Measurements from ENCODE around the gene LDLRAD4.

Gene LDLRAD4

GRCh38 chr18:13286456-13287125 lies 68.0 kb downstream of the LDLRAD4 start:
- no peak for DNase-seq (ENCODE audit: low spot score)

- DNase-seq (ENCODE audit: low spot score), result peak; percentile 56
Measured at GRCh38 chr18:13287372-13287771, 68.8 kb downstream of the LDLRAD4 start.

- no peak for DNase-seq (ENCODE audit: low spot score)
Measured at GRCh38 chr18:13288509-13289133, 70.1 kb downstream of the LDLRAD4 start.

- DNase-seq (ENCODE audit: low spot score), result no peak
Measured at GRCh38 chr18:13289481-13290205, 71.1 kb downstream of the LDLRAD4 start.

GRCh38 chr18:13290856-13291271 lies 72.3 kb downstream of the LDLRAD4 start:
- no peak for DNase-seq (ENCODE audit: low spot score)

- DNase-seq (ENCODE audit: low spot score), result no peak
Measured at GRCh38 chr18:13291299-13291698, 72.7 kb downstream of the LDLRAD4 start.

- DNase-seq (ENCODE audit: low spot score), result no peak
Measured at GRCh38 chr18:13291745-13292447, 73.3 kb downstream of the LDLRAD4 start.

- DNase-seq (ENCODE audit: low spot score), result no peak
Measured at GRCh38 chr18:13292736-13293135, 74.2 kb downstream of the LDLRAD4 start.

GRCh38 chr18:13294309-13294708 lies 75.7 kb downstream of the LDLRAD4 start:
- no peak for DNase-seq (ENCODE audit: low spot score)

- DNase-seq (ENCODE audit: low spot score), result no peak
Measured at GRCh38 chr18:13295894-13296293, 77.3 kb downstream of the LDLRAD4 start.

- DNase-seq (ENCODE audit: low spot score), result no peak
Measured at GRCh38 chr18:13296867-13297574, 78.5 kb downstream of the LDLRAD4 start.

- no peak for DNase-seq (ENCODE audit: low spot score)
Measured at GRCh38 chr18:13298262-13298661, 79.7 kb downstream of the LDLRAD4 start.

GRCh38 chr18:13300029-13300428 lies 81.5 kb downstream of the LDLRAD4 start:
- no peak for DNase-seq (ENCODE audit: low spot score)

GRCh38 chr18:13300796-13301195 lies 82.2 kb downstream of the LDLRAD4 start:
- DNase-seq (ENCODE audit: low spot score), result no peak

- DNase-seq (ENCODE audit: low spot score), result no peak
Measured at GRCh38 chr18:13302040-13302439, 83.5 kb downstream of the LDLRAD4 start.

GRCh38 chr18:13302457-13303225 lies 84.1 kb downstream of the LDLRAD4 start:
- no peak for DNase-seq (ENCODE audit: low spot score)

- DNase-seq (ENCODE audit: low spot score), result no peak
Measured at GRCh38 chr18:13303756-13304364, 85.3 kb downstream of the LDLRAD4 start.

GRCh38 chr18:13305301-13305700 lies 86.7 kb downstream of the LDLRAD4 start:
- no peak for DNase-seq (ENCODE audit: low spot score)

GRCh38 chr18:13306583-13306982 lies 88.0 kb downstream of the LDLRAD4 start:
- no peak for DNase-seq (ENCODE audit: low spot score)

GRCh38 chr18:13308369-13308768 lies 89.8 kb downstream of the LDLRAD4 start:
- no peak for DNase-seq (ENCODE audit: low spot score)
